GM13977 (cell line): Measurements from ENCODE around the gene SLC34A3.

Source experiments
- DNase-seq: peaks from one replicate; pipeline ENCODE4 v3.0.0; 2012; ENCODE audit warnings: low spot score
- in situ Hi-C: fragments of 300-500 bp; cut with MboI; formaldehyde crosslinking; loops from one replicate; pipeline ENCODE4 v1.12.0; 2022; ENCODE audit warnings: low sequenced_read_pairs, low pct_unique_long_range_greater_than_20kb, mixed read lengths, inconsistent platforms; ENCODE audit not compliant: unreplicated experiment
- TF ChIP-seq, protein P1 (sequence below): IDR thresholded peaks from 2 replicates; pipeline ENCODE4 v1.5.1; 2012; ENCODE audit warnings: mild to moderate bottlenecking, control low read depth; ENCODE audit not compliant: insufficient read depth; ENCODE audit errors: extremely low read depth, missing control alignments

The SLC34A3 gene

DNA sequence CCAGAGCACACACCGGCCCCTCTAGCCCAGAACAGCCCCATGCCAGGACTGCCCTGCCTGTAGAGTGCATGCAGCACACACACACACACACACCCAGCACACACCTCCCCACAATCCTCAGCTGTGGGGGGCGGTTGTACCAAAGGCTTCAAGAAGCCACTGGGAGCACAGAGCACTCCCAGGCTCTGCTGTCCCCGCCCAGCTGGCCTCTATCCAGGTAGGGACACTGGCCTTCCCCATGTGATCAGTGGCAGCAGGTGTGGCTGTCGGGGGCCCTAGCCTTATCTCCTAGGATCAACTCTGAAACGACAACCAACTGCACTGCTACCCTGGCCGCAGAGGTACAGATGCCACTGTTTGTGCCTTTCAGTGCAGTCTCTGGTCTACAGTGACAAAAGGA lies 44.3 kb upstream of the SLC34A3 start:
- TF ChIP-seq, protein P1, sequence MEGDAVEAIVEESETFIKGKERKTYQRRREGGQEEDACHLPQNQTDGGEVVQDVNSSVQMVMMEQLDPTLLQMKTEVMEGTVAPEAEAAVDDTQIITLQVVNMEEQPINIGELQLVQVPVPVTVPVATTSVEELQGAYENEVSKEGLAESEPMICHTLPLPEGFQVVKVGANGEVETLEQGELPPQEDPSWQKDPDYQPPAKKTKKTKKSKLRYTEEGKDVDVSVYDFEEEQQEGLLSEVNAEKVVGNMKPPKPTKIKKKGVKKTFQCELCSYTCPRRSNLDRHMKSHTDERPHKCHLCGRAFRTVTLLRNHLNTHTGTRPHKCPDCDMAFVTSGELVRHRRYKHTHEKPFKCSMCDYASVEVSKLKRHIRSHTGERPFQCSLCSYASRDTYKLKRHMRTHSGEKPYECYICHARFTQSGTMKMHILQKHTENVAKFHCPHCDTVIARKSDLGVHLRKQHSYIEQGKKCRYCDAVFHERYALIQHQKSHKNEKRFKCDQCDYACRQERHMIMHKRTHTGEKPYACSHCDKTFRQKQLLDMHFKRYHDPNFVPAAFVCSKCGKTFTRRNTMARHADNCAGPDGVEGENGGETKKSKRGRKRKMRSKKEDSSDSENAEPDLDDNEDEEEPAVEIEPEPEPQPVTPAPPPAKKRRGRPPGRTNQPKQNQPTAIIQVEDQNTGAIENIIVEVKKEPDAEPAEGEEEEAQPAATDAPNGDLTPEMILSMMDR, result no peak
- no peak for DNase-seq
- in situ Hi-C loops, result no loop called here

DNA sequence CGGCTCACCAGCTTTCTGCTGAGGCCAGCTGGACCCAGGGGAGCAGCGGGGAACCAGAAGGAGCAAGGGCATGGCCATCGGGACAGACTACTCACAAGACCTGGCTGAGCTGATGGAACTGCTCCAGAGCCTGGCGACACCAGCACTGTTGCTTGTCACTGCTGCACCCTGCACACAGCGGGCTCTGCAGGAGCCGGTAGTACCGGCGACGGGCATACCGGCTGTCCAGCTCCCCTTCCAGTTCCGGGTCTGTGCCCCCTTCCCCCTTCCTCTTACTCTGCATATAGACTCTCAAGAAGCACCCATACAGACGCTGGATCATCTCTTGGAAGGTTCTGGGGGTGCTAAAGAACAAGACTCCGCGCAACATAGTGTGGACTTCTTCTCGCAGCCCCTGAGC lies 43.3 kb upstream of the SLC34A3 start:
- in situ Hi-C loops, result no loop called here

DNA sequence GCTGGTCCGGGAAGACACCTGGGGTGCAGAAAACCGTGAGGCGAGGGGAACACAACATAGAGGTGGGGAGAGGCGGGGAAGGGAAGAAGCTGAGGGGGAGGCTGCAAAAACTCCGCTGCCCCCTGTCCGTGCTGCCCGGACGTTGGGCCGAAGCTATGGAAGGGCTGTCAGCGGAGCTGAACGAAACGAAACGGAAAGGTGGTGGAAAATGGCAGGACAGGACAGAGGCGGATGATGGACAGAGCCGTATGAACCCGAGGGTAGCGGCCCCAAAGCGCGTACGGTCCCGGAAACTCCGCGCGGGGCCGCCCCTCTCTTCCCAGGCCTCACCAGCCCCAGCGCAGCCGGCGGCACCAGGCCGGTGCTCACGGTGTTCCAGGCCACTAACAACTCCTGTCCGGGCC lies 42.6 kb upstream of the SLC34A3 start:
- TF ChIP-seq, protein P1, result no peak
- DNase-seq, result no peak
- in situ Hi-C loops, result no loop called here

More for the DNA sequence above, 43.3 kb upstream of the SLC34A3 start:
- TF ChIP-seq, protein P1, result no peak
- DNase-seq, result no peak

DNA sequence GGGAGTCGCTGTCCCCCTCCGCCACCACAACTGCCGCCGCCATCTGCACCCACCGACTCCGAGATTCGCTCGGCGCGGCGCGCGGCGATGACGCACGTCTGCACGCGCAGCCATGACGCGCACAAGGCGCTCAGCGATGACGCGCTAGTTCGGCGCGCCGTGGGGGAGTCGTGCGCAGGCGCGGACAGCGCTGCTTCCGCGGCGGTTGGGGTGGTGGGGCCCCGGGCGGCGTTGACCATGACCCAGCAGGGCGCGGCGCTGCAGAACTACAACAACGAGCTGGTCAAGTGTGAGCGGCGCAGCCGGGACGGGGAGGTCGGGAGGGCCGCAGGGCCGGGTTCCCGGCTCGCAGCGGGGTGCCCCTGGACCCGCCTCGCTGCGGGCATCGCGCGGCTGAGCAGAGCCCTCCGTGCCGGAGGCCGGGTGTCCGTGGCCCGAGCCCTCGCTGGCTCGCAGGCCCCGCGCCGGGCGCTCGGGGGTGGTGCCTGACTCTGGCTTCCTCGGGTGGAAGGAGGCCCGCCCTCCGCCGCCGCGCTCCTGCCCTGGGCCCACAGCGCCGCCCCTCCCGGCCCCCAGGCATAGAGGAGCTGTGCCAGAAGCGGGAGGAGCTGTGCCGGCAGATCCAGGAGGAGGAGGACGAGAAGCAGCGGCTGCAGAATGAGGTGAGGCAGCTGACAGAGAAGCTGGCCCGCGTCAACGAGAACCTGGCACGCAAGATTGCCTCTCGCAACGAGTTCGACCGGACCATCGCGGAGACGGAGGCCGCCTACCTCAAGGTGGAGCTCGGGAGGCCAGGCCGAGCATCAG lies 42.0 kb upstream of the SLC34A3 start, which contains the start of the genes ANAPC2 and SSNA1:
ANAPC2 (minus strand) TSS at position 71 of the 807 bp plus-strand sequence; CDS start at position 43, 28 bp downstream.
SSNA1 (plus strand) TSS at position 187 of the 807 bp plus-strand sequence; CDS start at position 238, 51 bp downstream.
- TF ChIP-seq, protein P1, result peak; percentile 56
- in situ Hi-C loops, result no loop called here
- peak; percentile 98 for DNase-seq

DNA sequence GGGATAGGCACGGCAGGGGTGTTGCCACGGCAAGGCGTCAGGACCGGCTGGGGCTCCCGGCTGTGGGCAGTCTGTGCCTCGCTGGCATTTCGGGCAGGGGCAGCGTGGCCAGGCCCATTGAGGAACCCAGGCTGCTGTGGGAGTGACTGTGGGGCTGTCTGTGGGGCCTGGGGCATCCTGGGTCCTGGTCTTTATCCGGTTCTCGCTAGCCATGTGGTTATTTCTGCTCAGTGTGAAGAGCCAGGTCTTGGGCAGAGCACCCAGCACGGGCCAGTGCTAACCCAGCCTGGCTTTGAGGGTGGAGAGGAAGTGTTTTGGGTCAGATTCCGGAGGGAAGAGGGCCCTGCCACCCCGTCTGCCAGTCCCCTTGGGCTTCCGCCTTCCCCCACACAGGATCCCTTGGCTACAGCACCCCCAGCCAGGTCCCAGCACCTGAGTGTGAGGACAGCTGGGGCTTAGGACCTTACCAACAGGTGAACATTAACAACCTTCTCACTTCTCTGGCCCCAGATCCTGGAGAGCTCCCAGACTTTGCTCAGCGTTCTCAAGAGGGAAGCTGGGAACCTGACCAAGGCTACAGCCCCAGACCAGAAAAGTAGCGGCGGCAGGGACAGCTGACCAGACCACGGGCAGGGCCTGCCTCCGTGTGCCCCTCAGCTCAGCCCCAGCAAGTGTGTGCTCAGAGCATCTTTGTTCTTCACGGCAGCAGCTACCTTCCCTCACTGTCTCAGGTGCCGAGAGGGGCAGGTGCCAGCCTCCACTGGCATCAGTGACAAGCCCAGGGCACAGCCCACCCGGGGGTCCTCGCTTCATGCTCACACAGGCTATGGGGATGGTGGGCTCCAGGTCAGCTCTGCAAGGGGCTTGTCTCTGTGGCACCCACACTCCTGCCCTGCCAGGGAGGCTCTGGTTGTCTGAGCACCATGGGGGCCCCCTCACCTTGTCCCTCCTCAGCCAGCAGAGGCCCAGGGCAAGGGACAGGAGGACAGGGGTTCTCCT lies 41.1 kb upstream of the SLC34A3 start:
- in situ Hi-C loops, result no loop called here
- TF ChIP-seq, protein P1, result no peak
- no peak for DNase-seq

DNA sequence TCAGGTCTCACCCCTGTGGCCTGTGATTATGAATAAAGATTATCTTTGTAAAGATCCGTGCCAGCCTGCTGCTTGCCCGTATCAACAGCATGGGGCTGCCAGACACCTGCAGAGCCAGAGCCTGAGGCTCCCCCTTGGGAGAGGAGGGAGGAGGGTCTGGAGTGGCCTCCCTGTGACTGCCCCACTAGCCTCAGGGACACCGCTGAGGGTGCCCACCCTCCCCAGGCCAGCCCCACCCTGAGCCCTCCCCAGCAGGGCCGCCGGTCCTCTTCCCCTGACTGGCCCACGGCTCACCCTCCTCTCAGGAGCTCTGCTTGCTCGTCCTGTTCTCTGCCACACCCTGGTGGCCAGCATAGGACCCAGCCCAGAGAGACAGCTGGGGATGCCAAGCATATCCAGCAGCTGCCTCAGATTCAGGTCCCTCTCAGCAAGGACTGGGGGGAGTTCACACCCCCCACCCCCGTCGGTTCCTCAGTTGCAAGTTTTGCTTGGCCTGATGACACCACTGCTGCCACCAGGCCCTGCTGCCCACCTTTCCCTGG lies 40.3 kb upstream of the SLC34A3 start:
- no peak for DNase-seq
- in situ Hi-C loops, result no loop called here
- TF ChIP-seq, protein P1, result no peak
